B cell (primary cell): ENCODE measurements around the gene AMN1. TPM values are rescaled to one million over a fixed set of nuclear protein-coding genes. Genes with fewer than 3 reads are reported as not detected.
"Not testable (repeated sequence)": the region's sequence is repeated elsewhere in the genome, so short reads cannot be mapped to it uniquely, and the experiment has no call there.

ENCODE experiments used
- ATAC-seq: fragments of 200-7000 bp; cut with Tn5 transposase; one replicate; pipeline ENCODE4 v1.10.0; 2021; ENCODE audit warnings: low read depth, mild to moderate bottlenecking, moderate number of reproducible peaks, moderate library complexity
- CTCF ChIA-PET: fragments of 350-600 bp; sonication (Branson Sonifier 250); formaldehyde crosslinking; loops from one replicate; lab custom pipeline; 2021; ENCODE audit warnings: antibody characterized with exemption, inconsistent platforms; lab: Charles Lee
- POLR2A ChIA-PET: fragments of 350-600 bp; sonication (Branson Sonifier 250); formaldehyde crosslinking; loops from one replicate; lab custom pipeline; 2021; ENCODE audit warnings: antibody characterized with exemption; lab: Charles Lee
- DNase-seq: peaks from one replicate; pipeline ENCODE4 v3.0.0; 2013
- H2AFZ ChIP-seq: 2 replicates; pipeline ENCODE4 v1.6.1; 2012; ENCODE audit warnings: mild to moderate bottlenecking, low read depth, low read length; ENCODE audit not compliant: insufficient read depth, poor library complexity, severe bottlenecking
- H3K27ac ChIP-seq, 2 donors: 1 replicate in 1 of 2; 2 replicates in 1 of 2; pipeline ENCODE4 v1.5.1; 2012 to 2013; ENCODE audit warnings: low read length in 2 of 2, mild to moderate bottlenecking in 2 of 2, moderate library complexity in 1 of 2
- H3K27me3 ChIP-seq, 4 experiments: fragments of 200-600 bp in 1 of 4; sonication (generic) in 1 of 4; replicated peaks in 1 of 4; 1 replicate in 2 of 4; 2 replicates in 2 of 4; pipeline versions ENCODE4 v1.6.1 to v1.7.0; 2013 to 2016; ENCODE audit warnings: low read length in 3 of 4, mild to moderate bottlenecking in 2 of 4, mixed read lengths in 1 of 4, moderate library complexity in 1 of 4; ENCODE audit not compliant: insufficient read depth in 4 of 4, control insufficient read depth in 3 of 4; ENCODE audit errors: control extremely low read depth in 1 of 4
- H3K36me3 ChIP-seq, 2 experiments: replicated peaks in 1 of 2; 1 replicate in 1 of 2; 2 replicates in 1 of 2; pipeline versions ENCODE4 v1.6.1 to v1.7.1; 2013; ENCODE audit warnings: low read length in 1 of 2; ENCODE audit not compliant: insufficient read depth in 2 of 2, control insufficient read depth in 1 of 2; ENCODE audit errors: control extremely low read depth in 1 of 2, extremely low read depth in 1 of 2
- H3K4me1 ChIP-seq, 2 donors: fragments of 200-600 bp in 1 of 2; sonication (generic) in 1 of 2; 1 replicate in 1 of 2; 2 replicates in 1 of 2; pipeline versions ENCODE4 v1.5.1 to v1.6.1; 2013 to 2017; ENCODE audit warnings: low read length in 2 of 2; ENCODE audit not compliant: control insufficient read depth in 2 of 2, insufficient read depth in 2 of 2
- H3K4me2 ChIP-seq: replicated peaks from 2 replicates; pipeline ENCODE3; 2012; ENCODE audit warnings: mild to moderate bottlenecking, low read depth, low read length; ENCODE audit not compliant: poor library complexity, severe bottlenecking
- H3K4me3 ChIP-seq, 5 experiments: fragments of 200-600 bp in 1 of 5; sonication (generic) in 1 of 5; 1 replicate in 3 of 5; 2 replicates in 2 of 5; pipeline versions ENCODE4 v1.5.1 to v1.7.0; 2011 to 2016; ENCODE audit warnings: low read length in 4 of 5, mild to moderate bottlenecking in 4 of 5, low read depth in 2 of 5, control low read depth in 1 of 5, moderate library complexity in 1 of 5; ENCODE audit not compliant: insufficient read depth in 1 of 5; ENCODE audit errors: control extremely low read depth in 1 of 5, extremely low read depth in 1 of 5
- H3K79me2 ChIP-seq: fragments of 200-600 bp; sonication (generic); one replicate; pipeline ENCODE4 v1.6.0; 2016; ENCODE audit warnings: low read length; ENCODE audit not compliant: control insufficient read depth, insufficient read depth
- H3K9ac ChIP-seq: fragments of 200-600 bp; sonication (generic); 2 replicates; pipeline ENCODE4 v1.6.1; 2017; ENCODE audit warnings: mild to moderate bottlenecking, low read length, moderate library complexity
- H3K9me3 ChIP-seq, 3 donors: one replicate each; pipeline versions ENCODE4 v1.6.1 to v1.7.1; 2013; ENCODE audit warnings: low read length in 2 of 3; ENCODE audit not compliant: control insufficient read depth in 2 of 3, insufficient read depth in 1 of 3; ENCODE audit errors: control extremely low read depth in 1 of 3
- H4K20me1 ChIP-seq: 2 replicates; pipeline ENCODE4 v1.6.0; 2012; ENCODE audit warnings: mild to moderate bottlenecking, low read length; ENCODE audit not compliant: insufficient read depth, control insufficient read depth, poor library complexity, severe bottlenecking
- H3K27ac Mint-ChIP-seq: one replicate; pipeline ENCODE4 v1.8.0; 2021; ENCODE audit warnings: mixed read lengths
- H3K27me3 Mint-ChIP-seq: one replicate; pipeline ENCODE4 v1.8.0; 2021; ENCODE audit warnings: mixed read lengths
- H3K4me1 Mint-ChIP-seq: one replicate; pipeline ENCODE4 v1.8.0; 2021; ENCODE audit warnings: mixed read lengths
- H3K4me3 Mint-ChIP-seq: one replicate; pipeline ENCODE4 v1.8.0; 2021; ENCODE audit warnings: mixed read lengths
- H3K9me3 Mint-ChIP-seq: one replicate; pipeline ENCODE4 v1.8.0; 2022; ENCODE audit warnings: mixed read lengths; ENCODE audit not compliant: insufficient read depth
- EZH2 ChIP-seq: IDR thresholded peaks from 2 replicates; pipeline ENCODE4 v1.6.1; 2012; ENCODE audit warnings: borderline replicate concordance, low read depth, mild to moderate bottlenecking, moderate library complexity, low read length; ENCODE audit not compliant: insufficient read depth, poor library complexity, severe bottlenecking
- WGBS: methylation state at CpG from one replicate; pipeline ENCODE4 v1.1.5; 2013; ENCODE audit warnings: missing lambda C conversion rate; ENCODE audit not compliant: insufficient coverage; 5-methylcytosine and 5-hydroxymethylcytosine counted together
- intact Hi-C: fragments of 100-400 bp; cut with micrococcal nuclease; formaldehyde crosslinking; loops from one replicate; pipeline ENCODE4 v1.10.0; 2022
- polyA plus RNA-seq: library from polyadenylated mRNA; depleted of rRNA; stranded (reverse); fragments of >200 nt; gene quantifications from 2 replicates; pipeline ENCODE4 v1.2.3, GENCODE V29; 2012
- total RNA-seq, 2 donors: library from RNA; stranded (reverse); fragments of 120-200 nt in 1 of 2; gene quantifications; 1 replicate in 1 of 2; 2 replicates in 1 of 2; pipeline versions ENCODE4 v1.2.3 to v1.2.4, GENCODE V29; 2013 to 2022
- TF ChIP-seq, protein P1 (sequence below): fragments of 200-600 bp; IDR thresholded peaks from one replicate; pipeline ENCODE4 v1.8.0; 2022; ENCODE audit warnings: antibody characterized with exemption, mild to moderate bottlenecking

The AMN1 gene
- total and polyA plus RNA-seq, 2 donors (not counting 1 experiment from before 2014, with no cell fraction given), result 32.6 to 32.7 TPM

DNA sequence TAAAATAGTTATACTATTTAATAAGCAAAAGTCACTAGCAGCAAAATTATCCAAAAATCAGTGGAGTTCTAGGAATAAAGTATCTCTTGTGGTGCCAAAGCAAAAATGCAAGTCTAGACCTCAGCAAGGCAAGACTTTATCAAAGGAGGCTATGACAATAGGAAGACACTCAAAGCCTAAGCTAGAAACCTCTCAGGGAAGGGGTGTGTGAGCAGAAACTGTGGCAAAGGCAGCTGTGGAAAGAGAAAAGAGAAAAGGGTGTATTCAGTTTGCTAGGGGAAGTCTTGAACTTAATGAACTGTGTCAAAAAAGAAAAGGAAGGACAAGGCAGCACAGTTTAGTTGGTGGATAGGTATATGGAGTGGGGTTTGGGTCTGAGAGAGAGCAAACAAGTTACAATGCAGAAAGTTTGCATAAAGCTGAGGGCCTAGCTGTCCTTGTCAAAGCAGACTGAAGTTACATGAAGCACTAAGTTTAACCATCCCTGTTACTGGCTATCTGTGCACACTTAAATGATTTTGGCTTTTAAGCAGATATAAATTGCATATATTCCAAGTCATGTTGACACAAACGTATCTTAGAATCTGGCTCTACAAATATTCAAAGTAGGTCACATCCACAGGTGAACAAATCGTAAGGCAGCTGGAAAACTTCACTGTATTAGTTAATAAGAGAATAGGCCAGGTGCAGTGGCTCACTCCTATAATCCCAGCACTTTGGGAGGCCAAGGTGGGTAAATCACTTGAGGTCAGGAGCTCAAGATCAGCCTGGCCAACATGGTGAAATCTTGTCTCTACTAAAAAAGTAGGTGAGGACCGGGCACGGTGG lies 31.0 kb upstream of the AMN1 start:
- Histone ChIP-seq H3K9ac (peak overlapping the region; percentile 9), H3K4me2 (peak overlapping the region; percentile 4), H3K36me3 (no peaks in the 10 kb centered on the region), H3K4me1 (peaks cover 11 to 12% of the 10 kb centered on the region in 2 donors), H3K27ac (peak overlapping the region; percentile 2 to 3), H2AFZ (peak overlapping the region; percentile 26), H3K9me3 (peaks cover 0 to 8% (median 0%) of the 10 kb centered on the region in 3 donors), H4K20me1 (no peaks in the 10 kb centered on the region), H3K4me3 (no peak overlapping the region), H3K27me3 (no peaks in the 10 kb centered on the region), H3K79me2 (no peaks in the 10 kb centered on the region)
- DNase-seq, result no peak
- ATAC-seq, result peak; percentile 24
- Mint-ChIP-seq H3K27me3 (no peaks in the 10 kb centered on the region), H3K27ac (peak overlapping the region; percentile 50), H3K4me1 (peaks cover 27% of the 10 kb centered on the region), H3K4me3 (peak overlapping the region; percentile 0), H3K9me3 (no peaks in the 10 kb centered on the region)
- intact Hi-C loops, result no loop called here
- TF ChIP-seq, protein P1, sequence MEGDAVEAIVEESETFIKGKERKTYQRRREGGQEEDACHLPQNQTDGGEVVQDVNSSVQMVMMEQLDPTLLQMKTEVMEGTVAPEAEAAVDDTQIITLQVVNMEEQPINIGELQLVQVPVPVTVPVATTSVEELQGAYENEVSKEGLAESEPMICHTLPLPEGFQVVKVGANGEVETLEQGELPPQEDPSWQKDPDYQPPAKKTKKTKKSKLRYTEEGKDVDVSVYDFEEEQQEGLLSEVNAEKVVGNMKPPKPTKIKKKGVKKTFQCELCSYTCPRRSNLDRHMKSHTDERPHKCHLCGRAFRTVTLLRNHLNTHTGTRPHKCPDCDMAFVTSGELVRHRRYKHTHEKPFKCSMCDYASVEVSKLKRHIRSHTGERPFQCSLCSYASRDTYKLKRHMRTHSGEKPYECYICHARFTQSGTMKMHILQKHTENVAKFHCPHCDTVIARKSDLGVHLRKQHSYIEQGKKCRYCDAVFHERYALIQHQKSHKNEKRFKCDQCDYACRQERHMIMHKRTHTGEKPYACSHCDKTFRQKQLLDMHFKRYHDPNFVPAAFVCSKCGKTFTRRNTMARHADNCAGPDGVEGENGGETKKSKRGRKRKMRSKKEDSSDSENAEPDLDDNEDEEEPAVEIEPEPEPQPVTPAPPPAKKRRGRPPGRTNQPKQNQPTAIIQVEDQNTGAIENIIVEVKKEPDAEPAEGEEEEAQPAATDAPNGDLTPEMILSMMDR, result no peak
- no peak for TF ChIP-seq EZH2
- ChIA-PET POLR2A (interaction anchor here (2.0 kb wide), 1 partner anchor 11 kb away, joined by 4 read pairs; no protein-coding TSS in a partner anchor), CTCF (interaction anchor here (1.2 to 1.3 kb wide), 2 partner anchors 10 to 30 kb away, joined by 4 read pairs; no protein-coding TSS in a partner anchor)
- no CpG with 5 or more reads among the region's 4 CpGs for WGBS

DNA sequence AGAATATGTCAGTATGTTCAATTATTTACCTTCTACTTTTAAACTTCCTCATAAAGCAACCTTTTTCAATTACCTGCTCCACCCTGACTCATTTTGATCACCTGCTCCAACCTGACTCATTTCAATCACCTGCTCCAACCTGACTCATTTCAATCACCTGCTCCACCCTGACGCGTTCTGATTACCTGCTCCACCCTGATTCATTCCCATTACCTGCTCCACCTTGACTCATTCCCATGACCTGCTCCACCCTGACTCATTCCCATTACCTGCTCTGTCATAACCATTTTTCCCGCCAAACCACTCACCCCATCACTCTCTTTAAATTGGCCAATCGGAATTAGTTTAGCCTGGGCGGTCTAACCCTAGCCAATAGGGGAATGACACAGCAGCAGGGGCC lies 29.5 kb upstream of the AMN1 start:
- POLR2A ChIA-PET, H3K27me3 Mint-ChIP-seq, H4K20me1 ChIP-seq, H3K9ac ChIP-seq, H3K4me2 ChIP-seq, H3K27me3 ChIP-seq, H3K9me3 ChIP-seq, H3K36me3 ChIP-seq, intact Hi-C loops, H3K4me3 Mint-ChIP-seq, DNase-seq, ATAC-seq, H3K79me2 ChIP-seq, H3K27ac ChIP-seq, H3K4me3 ChIP-seq, H2AFZ ChIP-seq, H3K9me3 Mint-ChIP-seq: not testable (repeated sequence)
- Mint-ChIP-seq H3K27ac (peak overlapping the region; percentile 42), H3K4me1 (peaks cover 25% of the 10 kb centered on the region)
- H3K4me1 ChIP-seq, result peaks cover 11 to 12% of the 10 kb centered on the region in 2 donors
- WGBS, result 91% methylated on average over 5 of the region's 5 CpGs
- CTCF ChIA-PET, result interaction anchor here (0.6 kb wide), 1 partner anchor 93 kb away, joined by 4 read pairs; no protein-coding TSS in a partner anchor
